Inferior parietal cortex (tissue), 1 donor: ENCODE data around the gene CHKB.
"Not testable (repeated sequence)": the region's sequence is repeated elsewhere in the genome, so short reads cannot be mapped to it uniquely, and the experiment has no call there.

ENCODE experiments used
- DNase-seq: peaks from one replicate; pipeline ENCODE4 v3.0.0-alpha.2; 2016; ENCODE audit errors: extremely low spot score

CHKB gene

GRCh38 chr22:50612168-50612527 lies 29.5 kb upstream of the CHKB start:
- DNase-seq, result no peak

- DNase-seq, result no peak
Observed at GRCh38 chr22:50611341-50612060, 28.9 kb upstream of the CHKB start.

- DNase-seq, result no peak
Observed at GRCh38 chr22:50610581-50610980, 27.9 kb upstream of the CHKB start.

GRCh38 chr22:50610041-50610451 lies 27.4 kb upstream of the CHKB start:
- DNase-seq, result no peak

GRCh38 chr22:50609599-50609998 lies 26.9 kb upstream of the CHKB start:
- no peak for DNase-seq

- no peak for DNase-seq
Observed at GRCh38 chr22:50608996-50609395, 26.3 kb upstream of the CHKB start.

- not testable (repeated sequence) for DNase-seq
Observed at GRCh38 chr22:50608058-50608840, 25.6 kb upstream of the CHKB start.

- no peak for DNase-seq
Observed at GRCh38 chr22:50607659-50608020, 25.0 kb upstream of the CHKB start.

- DNase-seq, result no peak
Observed at GRCh38 chr22:50606946-50607658, 24.5 kb upstream of the CHKB start.

- DNase-seq, result no peak
Observed at GRCh38 chr22:50606165-50606945, 23.7 kb upstream of the CHKB start.

GRCh38 chr22:50605613-50606074 lies 23.0 kb upstream of the CHKB start:
- no peak for DNase-seq

- DNase-seq, result no peak
Observed at GRCh38 chr22:50605002-50605612, 22.5 kb upstream of the CHKB start.

GRCh38 chr22:50604256-50605001 lies 21.8 kb upstream of the CHKB start:
- no peak for DNase-seq

- DNase-seq, result no peak
Observed at GRCh38 chr22:50603511-50604255, 21.0 kb upstream of the CHKB start.

- DNase-seq, result no peak
Observed at GRCh38 chr22:50602338-50602700, 19.7 kb upstream of the CHKB start.

- DNase-seq, result no peak
Observed at GRCh38 chr22:50601669-50602337, 19.2 kb upstream of the CHKB start.

- DNase-seq, result no peak
Observed at GRCh38 chr22:50600967-50601668, 18.5 kb upstream of the CHKB start.

GRCh38 chr22:50600538-50600937 lies 17.9 kb upstream of the CHKB start, which contains the start of gene MAPK8IP2:
TSS of gene MAPK8IP2 (plus strand) at chr22:50600793. CDS start at chr22:50600819, 26 bp downstream.
- no peak for DNase-seq
